HG03565 (cell line): Measurements from ENCODE around the gene HELZ2.
"Not testable (repeated sequence)": the region's sequence is repeated elsewhere in the genome, so short reads cannot be mapped to it uniquely, and the experiment has no call there.

Experiments
- ATAC-seq: cut with Tn5 transposase; IDR thresholded peaks from one replicate; pipeline ENCODE4 v1.9.1; 2021; ENCODE audit warnings: mild to moderate bottlenecking, moderate library complexity; ENCODE audit not compliant: unreplicated experiment

HELZ2 gene

GRCh38 chr20:63566395-63567135 is 7.5 kb downstream of the HELZ2 start:
- ATAC-seq, result no peak

GRCh38 chr20:63565699-63566335 is 8.2 kb downstream of the HELZ2 start:
- ATAC-seq, result no peak

DNA sequence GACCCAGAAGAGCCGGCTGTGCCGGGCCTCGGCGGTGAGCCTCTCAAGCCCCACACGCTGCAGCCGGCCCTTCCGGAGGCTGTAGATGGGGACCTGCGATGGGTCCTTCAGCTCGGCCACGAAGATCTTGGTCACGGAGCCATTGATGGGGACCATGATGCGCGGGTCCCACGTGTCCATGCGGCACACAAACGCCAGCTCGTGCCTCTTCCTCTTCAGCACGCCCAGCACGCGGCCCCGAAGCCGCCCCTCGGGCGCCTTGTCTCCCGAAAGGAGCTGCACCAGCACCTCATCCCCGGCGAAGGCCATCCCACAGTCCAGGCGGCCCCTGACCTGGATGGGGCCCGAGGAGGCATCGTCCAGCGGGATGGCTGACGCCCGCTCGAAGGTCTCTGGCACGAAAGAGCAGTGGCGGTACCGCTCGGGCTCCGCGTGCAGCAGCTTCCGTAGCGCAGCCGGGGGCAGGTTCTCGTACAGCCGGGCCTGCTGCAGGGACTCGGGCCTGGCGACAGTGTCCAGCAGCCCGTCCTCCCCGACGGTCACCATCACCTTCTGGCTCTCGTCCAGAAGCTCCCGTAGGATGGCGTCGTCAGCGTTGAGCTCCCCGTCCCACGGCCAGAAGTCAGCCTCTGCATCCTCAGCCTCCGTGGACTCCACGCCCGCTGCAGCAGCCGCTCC is 8.9 kb downstream of the HELZ2 start:
- ATAC-seq, result no peak

- ATAC-seq, result no peak
Measured at GRCh38 chr20:63564036-63564810, 9.8 kb downstream of the HELZ2 start.

DNA sequence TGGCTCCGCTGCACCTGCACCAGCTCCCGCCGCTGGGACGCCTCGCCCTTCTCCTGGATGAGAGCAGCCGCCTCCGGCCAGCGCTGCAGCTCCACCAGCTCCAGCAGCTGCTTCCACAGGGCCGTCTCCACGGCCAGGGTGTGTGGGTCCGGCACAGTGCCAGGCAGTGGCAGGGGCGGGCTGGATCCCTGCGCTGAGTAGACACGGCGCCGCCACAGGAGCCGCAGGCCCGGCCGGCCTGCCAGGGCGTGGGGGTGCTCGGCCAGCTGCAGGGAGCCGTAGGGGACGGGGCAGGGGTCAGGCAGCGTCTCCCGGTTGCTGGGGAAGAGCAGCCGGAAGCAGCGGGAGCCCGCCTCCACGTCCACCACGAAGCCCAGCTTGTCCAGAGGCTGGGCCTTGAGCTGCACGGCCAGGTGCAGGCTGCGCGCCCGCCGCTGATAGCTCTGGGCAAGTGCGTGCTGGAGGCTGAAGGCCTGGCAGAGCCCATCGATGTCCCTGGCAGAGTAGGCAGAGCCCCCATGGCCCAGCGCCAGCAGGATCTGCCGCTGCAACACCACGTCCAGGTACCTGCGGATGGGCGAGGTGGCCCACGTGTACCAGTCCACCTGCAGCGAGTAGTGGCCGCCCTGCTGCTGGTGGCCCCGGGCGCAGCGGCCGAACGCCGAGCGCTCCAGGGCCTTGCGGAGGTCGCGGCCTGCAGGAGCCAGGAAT is 10.7 kb downstream of the HELZ2 start:
- no peak for ATAC-seq

DNA sequence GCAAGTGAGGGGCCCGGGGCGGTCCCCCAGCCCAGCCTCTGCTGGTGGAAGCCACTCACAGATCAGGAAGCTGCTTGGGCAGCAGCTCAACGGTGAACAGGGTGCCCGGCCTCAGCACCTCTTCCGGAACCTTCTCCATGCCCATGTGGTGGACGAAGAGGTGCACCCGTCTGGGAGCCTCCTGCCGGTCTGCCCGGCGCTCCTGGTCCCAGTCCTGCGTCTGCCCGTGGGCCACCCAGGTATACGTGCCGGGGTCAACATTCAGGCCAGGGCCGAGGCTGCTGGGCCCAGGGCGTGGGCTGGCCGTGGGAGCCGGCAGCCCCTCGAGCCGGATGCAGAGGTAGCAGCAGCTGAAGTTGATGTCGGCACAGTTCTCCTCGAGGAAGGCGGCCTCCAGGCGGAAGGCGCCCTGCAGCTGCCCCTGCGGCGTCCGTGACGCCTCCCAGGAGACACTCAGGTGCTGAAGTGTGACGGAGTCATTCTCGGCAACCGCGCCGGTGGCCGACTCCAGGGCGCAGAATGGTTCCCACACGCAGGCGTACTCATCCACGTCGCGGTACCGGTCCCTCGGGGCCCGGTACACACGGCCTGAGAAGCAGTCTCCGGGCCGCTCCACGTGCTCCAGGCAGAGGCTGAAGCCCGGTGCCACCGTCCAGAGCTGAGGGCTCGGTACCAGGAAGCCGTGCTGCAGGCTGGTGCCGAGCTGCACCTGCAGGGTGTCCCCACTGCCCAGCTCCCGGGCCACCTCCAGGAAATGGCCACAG is 11.4 kb downstream of the HELZ2 start:
- ATAC-seq, result no peak

DNA sequence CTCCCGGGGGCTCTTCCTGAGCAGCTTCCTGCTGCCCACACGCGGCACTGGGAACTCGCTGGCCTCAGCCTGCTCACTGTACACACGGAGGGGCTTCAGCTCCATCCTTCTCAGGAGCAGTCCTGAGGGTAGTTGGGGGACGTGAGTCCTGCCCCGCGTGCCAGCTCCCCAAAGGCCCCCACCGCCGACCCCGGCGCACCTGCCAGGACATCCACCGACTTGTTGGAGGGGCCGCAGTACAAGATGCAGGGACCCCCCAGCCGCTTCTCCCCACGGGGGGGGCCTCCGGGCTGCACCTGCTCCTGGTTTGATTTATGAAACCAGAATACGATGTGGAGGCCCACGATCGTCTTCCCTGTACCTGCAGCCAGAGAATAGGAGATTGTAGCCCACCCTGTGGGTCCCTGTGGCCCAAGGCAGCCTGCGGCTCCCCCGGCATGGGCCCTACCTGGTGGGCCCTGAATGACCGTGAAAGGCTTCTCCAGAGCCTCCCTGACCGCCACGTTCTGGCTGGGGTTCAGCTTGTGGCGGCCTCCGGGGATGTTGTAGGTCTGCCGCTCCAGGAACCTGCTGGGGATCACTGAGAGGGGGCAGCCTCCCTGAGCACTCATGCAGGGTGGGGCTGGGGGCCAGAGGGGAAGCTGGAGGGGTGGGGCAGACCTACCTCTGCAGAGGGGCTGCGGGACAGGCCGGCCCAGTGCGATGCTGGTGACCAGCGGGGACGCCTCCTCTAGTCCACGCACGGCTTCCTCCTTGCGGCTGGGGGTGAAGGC is 12.2 kb downstream of the HELZ2 start:
- no peak for ATAC-seq

DNA sequence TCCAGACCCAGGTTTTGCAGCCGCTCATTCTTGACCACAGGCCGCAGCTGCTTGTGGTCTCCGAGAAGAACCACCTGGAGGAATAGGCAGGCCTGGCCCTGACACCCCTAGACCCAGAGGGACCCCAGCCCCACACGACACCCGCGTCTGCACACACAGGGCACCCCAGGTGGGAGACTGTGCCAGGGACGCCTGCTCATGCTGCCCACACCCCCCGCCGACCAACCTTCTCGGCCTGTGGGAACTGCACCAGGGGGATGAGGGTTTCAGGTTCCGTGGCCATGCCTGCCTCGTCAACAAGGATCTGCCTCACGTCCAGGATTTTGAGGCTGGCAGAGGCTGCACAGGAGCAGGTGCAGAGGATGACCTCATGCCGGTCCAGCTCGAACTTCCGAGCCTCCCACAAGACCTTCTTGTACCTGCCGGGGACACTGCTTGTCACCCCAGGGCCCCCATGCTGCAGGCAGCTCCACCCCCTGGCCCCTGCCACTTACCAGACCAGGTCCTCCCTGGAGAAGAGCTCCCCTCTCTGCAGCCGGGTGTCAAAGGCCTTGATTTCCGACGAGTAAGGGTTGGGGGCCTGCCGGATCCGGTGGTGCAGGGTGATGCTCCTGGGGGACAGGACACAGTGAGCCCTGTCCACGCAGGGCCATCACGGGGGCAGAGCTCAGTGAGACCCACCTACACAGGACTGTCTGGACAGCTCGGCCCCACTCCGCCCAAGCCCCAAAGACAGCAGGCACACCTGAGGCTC is 13.0 kb downstream of the HELZ2 start:
- ATAC-seq, result no peak

DNA sequence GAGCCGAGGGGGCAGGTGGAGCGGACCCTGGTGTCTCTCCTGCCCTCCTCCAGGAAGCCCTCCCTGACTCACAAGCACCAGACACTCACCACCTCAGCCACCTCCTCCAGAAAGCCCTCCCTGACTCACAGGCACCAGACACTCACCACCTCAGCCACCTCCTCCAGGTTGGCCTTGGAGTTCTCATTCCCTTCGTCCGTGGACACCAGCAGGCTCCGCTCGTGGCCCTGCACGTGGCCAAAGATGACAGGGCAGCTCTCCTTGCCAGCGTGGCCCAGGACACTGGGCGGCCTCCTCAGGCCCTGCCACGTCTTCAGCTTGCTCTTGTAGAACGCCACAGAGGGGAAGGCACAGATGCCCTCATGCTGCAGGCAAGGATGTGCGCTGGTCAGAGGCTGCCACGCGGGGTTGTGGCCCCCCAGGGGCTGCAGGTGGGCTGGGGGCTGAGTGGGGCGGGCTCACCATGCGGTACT is 13.7 kb downstream of the HELZ2 start:
- no peak for ATAC-seq

DNA sequence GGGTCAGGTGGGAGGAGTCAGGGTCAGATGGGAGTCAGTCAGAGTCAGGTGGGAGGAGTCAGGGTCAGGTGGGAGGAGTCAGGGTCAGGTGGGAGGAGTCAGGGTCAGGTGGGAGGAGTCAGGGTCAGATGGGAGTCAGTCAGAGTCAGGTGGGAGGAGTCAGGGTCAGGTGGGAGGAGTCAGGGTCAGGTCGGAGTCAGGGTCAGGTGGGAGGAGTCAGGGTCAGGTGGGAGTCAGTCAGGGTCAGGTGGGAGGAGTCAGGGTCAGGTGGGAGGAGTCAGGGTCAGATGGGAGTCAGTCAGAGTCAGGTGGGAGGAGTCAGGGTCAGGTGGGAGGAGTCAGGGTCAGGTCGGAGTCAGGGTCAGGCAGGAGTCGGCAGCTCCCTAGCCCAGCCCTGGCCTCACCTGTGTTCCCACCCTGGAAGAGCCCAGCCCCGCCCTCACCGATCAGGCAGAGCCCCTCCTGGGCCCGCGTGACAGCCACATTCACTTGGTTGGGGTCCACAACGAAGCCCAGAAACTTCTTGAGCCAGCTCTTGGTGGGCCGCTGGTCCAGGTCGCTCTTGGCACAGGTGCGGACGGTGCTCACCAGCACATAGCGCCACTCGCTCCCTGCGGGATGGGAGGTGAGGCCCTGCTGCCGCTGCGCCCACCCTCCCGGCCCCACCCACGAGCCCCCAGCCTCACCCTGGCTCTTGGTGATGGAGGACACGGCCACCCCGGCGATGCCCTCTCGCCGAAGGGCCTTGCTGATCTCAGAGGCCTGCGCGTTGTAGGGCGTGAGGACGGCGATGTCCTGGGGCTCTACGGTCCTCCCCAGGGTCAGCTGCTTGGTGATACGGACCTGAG is 14.3 kb downstream of the HELZ2 start:
- not testable (repeated sequence) for ATAC-seq

GRCh38 chr20:63558804-63559484 is 15.1 kb downstream of the HELZ2 start:
- no peak for ATAC-seq

- ATAC-seq, result no peak
Measured at GRCh38 chr20:63557481-63557891, 16.6 kb downstream of the HELZ2 start.

GRCh38 chr20:63556873-63557478 is 17.1 kb downstream of the HELZ2 start:
- no peak for ATAC-seq

DNA sequence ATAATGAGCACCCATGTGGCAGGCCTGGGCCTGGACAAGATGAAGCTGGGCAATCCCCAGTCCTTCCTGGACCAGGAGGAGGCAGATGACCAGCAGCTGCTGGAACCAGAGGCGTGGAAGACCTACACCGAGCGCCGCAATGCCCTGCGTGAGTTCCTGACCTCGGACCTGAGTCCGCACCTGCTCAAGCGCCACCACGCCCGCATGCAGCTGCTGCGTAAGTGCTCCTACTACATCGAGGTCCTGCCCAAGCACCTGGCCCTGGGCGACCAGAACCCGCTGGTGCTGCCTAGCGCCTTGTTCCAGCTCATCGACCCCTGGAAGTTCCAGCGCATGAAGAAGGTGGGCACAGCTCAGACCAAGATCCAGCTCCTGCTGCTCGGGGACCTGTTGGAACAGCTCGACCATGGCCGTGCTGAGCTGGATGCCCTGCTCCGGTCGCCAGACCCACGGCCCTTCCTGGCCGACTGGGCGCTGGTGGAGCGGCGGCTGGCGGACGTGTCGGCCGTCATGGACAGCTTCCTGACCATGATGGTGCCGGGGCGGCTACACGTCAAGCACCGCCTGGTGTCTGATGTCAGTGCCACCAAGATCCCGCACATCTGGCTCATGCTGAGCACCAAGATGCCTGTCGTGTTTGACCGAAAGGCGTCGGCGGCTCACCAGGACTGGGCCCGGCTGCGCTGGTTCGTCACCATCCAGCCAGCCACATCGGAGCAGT is 18.2 kb downstream of the HELZ2 start:
- ATAC-seq, result no peak

- no peak for ATAC-seq
Measured at GRCh38 chr20:63554361-63555278, 19.4 kb downstream of the HELZ2 start.
